Ovary (tissue), 9 donors: ENCODE results near the gene PLGLB2. TPM values are rescaled to one million over a fixed set of nuclear protein-coding genes. Genes with fewer than 3 reads are reported as not detected.

Source experiments
- polyA plus RNA-seq, 2 donors: library from polyadenylated mRNA; stranded (reverse); fragments of 200-250 nt in 1 of 2; fragments of 350-450 nt in 1 of 2; fragmentation: Illumina TruSeq in 1 of 2; extraction: RNeasy Lipid Tissue Mini Kit (QIAGEN cat#74804) in 1 of 2; gene quantifications; one replicate each; pipeline ENCODE4 v1.2.3, GENCODE V29; 2013 to 2014
- total RNA-seq, 7 donors: library from RNA; depleted of rRNA in 2 of 7; stranded (reverse); fragments of >200 nt in 2 of 7; fragmentation: NEBNext Ultra II Directional in 3 of 7; extraction: Animal tissue kit (Norgen Biotek cat#: 25700) in 3 of 7; gene quantifications; one replicate each; pipeline versions ENCODE4 v1.1.0 to v1.2.4, GENCODE V29; 2016 to 2023
- donor health status: DM: no; HTN: no; CAD: no; lungs with moderate emphysema.
- donor health status: DM: no; HTN: no; CAD: no.
- donor health status: Bipolar disorder and iron deficiency.
- donor health status: DM: yes; HTN: yes; CAD: no.
- donor health status: DM: no; HTN: no; CAD: no.
- donor health status: DM: yes; HTN: yes; CAD: no.

Gene PLGLB2
- total and polyA plus RNA-seq, 9 donors = 0.83 to 2.6 (median 1.3) TPM; not detected in 5

Other genes with a start within 250 kb of the PLGLB2 start
- 1 to 10 TPM; 1.8 to 9.0 (median 5.3) TPM for gene RGPD2, start 77.7 kb downstream of the PLGLB2 start, total RNA-seq
- 1 to 10 TPM in 1 of 2 donors, under 1 TPM in 1; 0.10 to 1.3 TPM for gene RGPD2, start 77.7 kb downstream of the PLGLB2 start, polyA plus RNA-seq